HCT116 (cell line): ENCODE measurements around the gene OTUB2.

Experiments
- ATF3 ChIP-seq: IDR thresholded peaks from 2 replicates; pipeline ENCODE4 v1.6.1; 2012
- CEBPB ChIP-seq: IDR thresholded peaks from 2 replicates; pipeline ENCODE4 v1.6.1; 2012; ENCODE audit warnings: low read depth
- CTCF ChIP-seq, 3 experiments: fragments of 200-600 bp in 1 of 3; sonication (generic) in 1 of 3; IDR thresholded peaks in 2 of 3; conservative IDR thresholded peaks in 1 of 3; 2 replicates each; pipeline ENCODE4 v1.5.1; 2012 to 2017; ENCODE audit warnings: low read depth in 2 of 3, low read length in 2 of 3, antibody characterized with exemption in 1 of 3, borderline replicate concordance in 1 of 3, control low read depth in 1 of 3, mild to moderate bottlenecking in 1 of 3, mixed read lengths in 1 of 3, mixed run types in 1 of 3, moderate library complexity in 1 of 3; ENCODE audit not compliant: insufficient read depth in 1 of 3
- FOSL1 ChIP-seq: IDR thresholded peaks from 2 replicates; pipeline ENCODE4 v1.6.1; 2012; ENCODE audit warnings: low read depth
- JUND ChIP-seq: IDR thresholded peaks from 2 replicates; pipeline ENCODE4 v1.6.1; 2012
- MAX ChIP-seq: IDR thresholded peaks from 2 replicates; pipeline ENCODE4 v1.6.1; 2012
- POLR2A ChIP-seq: IDR thresholded peaks from 2 replicates; pipeline ENCODE4 v1.7.0; 2011; ENCODE audit warnings: borderline replicate concordance; ENCODE audit not compliant: insufficient read depth, insufficient read length; ENCODE audit errors: extremely low read depth
- POLR2AphosphoS5 ChIP-seq: IDR thresholded peaks from 2 replicates; pipeline ENCODE4 v1.6.1; 2011; ENCODE audit warnings: mild to moderate bottlenecking, low read depth, low read length, moderate library complexity
- RAD21 ChIP-seq: IDR thresholded peaks from 2 replicates; pipeline ENCODE4 v1.6.1; 2012; ENCODE audit warnings: low read depth, mild to moderate bottlenecking
- SIN3A ChIP-seq: IDR thresholded peaks from 2 replicates; pipeline ENCODE4 v1.6.1; 2012; ENCODE audit warnings: low read depth
- SP1 ChIP-seq: IDR thresholded peaks from 2 replicates; pipeline ENCODE4 v1.6.1; 2012; ENCODE audit warnings: low read depth
- TCF7L2 ChIP-seq: IDR thresholded peaks from 2 replicates; pipeline ENCODE4 v1.7.0; 2011; ENCODE audit warnings: borderline replicate concordance, inconsistent platforms; ENCODE audit not compliant: insufficient read depth, insufficient read length; ENCODE audit errors: extremely low read depth
- ZBTB33 ChIP-seq: IDR thresholded peaks from 2 replicates; pipeline ENCODE4 v1.6.1; 2011; ENCODE audit warnings: mild to moderate bottlenecking, low read length, moderate library complexity; ENCODE audit not compliant: insufficient replicate concordance; ENCODE audit errors: extremely low read depth
- ZNF274 ChIP-seq: fragments of 200-500 bp; sonication (Bioruptor generic); IDR thresholded peaks from 2 replicates; pipeline ENCODE4 v1.6.1; 2014; ENCODE audit warnings: mild to moderate bottlenecking, low read depth, low read length, inconsistent platforms

- TF ChIP-seq CTCF (IDR thresholded peaks at IDR 0.05 in 2 of 3, conservative IDR thresholded peaks at IDR 0.05 in 1 of 3; ENCODE audit: borderline replicate concordance in 1 of 3, insufficient read depth in 1 of 3, low read depth in 2 of 3, low read length in 2 of 3) = no peak
- no peak for TF ChIP-seq POLR2AphosphoS5
- TF ChIP-seq SP1 = no peak
- TF ChIP-seq POLR2A = no peak
- no peak for TF ChIP-seq ATF3
- no peak for TF ChIP-seq CEBPB
- no peak for TF ChIP-seq RAD21
- no peak for TF ChIP-seq FOSL1
- no peak for TF ChIP-seq JUND
- TF ChIP-seq SIN3A = no peak
- no peak for TF ChIP-seq MAX
- TF ChIP-seq ZNF274 = no peak
- TF ChIP-seq ZBTB33 = no peak
- no peak for TF ChIP-seq TCF7L2
Observed at GRCh38 chr14:93996130-93996695, 29.9 kb upstream of the OTUB2 start.
